PC-9 (cell line): ENCODE data around the gene TCHP.

Source experiments
- CTCF ChIP-seq: fragments of 200-600 bp; sonication (generic); conservative IDR thresholded peaks from 2 replicates; pipeline ENCODE4 v1.6.1; 2017; ENCODE audit warnings: mixed run types, antibody characterized with exemption, mild to moderate bottlenecking, moderate library complexity
- EZH2 ChIP-seq: fragments of 200-600 bp; sonication (generic); IDR thresholded peaks from 2 replicates; pipeline ENCODE4 v1.8.0; 2017; ENCODE audit warnings: antibody characterized with exemption, low read depth

- TF ChIP-seq EZH2 = no peak
- TF ChIP-seq CTCF = no peak
These were observed 44.7 kb upstream of the TCHP start for GRCh38 chr12:109855377-109855776.
